GM10248 (cell line): ENCODE measurements around the gene SLC16A7.

Experiments
- CTCF ChIA-PET: fragments of 300-600 bp; sonication (Branson Sonifier 250); formaldehyde crosslinking; extraction: SDS; loops from one replicate; lab custom pipeline; 2021; ENCODE audit warnings: antibody characterized with exemption; lab: Yijun Ruan, JAX
- POLR2A ChIA-PET: fragments of 350-650 bp; sonication (Branson Sonifier 250); formaldehyde crosslinking; extraction: SDS; loops from one replicate; lab custom pipeline; 2020; ENCODE audit warnings: antibody characterized with exemption; lab: Yijun Ruan, JAX
- DNase-seq: peaks from one replicate; pipeline ENCODE4 v3.0.0; 2012; ENCODE audit errors: extremely low spot score
- TF ChIP-seq, protein P1 (sequence below): IDR thresholded peaks from 2 replicates; pipeline ENCODE4 v1.5.1; 2012; ENCODE audit warnings: mild to moderate bottlenecking, low read depth; ENCODE audit errors: extremely low read depth, missing control alignments, control extremely low read depth

The SLC16A7 gene

DNA sequence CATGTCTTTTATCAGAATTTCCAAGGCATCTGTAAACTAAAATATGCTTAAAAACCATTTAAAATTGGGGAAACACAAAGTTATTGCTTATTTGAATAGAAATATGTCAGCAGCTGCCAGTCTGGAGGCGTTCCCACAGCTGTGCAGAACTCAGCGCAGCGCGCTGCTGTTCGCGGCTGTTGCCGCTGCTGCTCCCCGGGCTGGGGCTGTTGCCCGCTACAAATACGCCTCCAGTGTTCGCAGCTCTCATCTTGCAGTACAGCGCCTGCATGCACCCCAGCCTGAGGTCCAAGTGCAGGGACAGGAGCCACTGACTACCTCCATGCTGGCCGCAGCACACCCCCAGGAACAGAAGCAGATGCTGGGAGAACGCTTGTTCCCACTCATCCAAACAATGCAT lies 216.2 kb downstream of the SLC16A7 start:
- CTCF ChIA-PET, result no interaction called here
- POLR2A ChIA-PET, result no interaction called here
- TF ChIP-seq, protein P1, sequence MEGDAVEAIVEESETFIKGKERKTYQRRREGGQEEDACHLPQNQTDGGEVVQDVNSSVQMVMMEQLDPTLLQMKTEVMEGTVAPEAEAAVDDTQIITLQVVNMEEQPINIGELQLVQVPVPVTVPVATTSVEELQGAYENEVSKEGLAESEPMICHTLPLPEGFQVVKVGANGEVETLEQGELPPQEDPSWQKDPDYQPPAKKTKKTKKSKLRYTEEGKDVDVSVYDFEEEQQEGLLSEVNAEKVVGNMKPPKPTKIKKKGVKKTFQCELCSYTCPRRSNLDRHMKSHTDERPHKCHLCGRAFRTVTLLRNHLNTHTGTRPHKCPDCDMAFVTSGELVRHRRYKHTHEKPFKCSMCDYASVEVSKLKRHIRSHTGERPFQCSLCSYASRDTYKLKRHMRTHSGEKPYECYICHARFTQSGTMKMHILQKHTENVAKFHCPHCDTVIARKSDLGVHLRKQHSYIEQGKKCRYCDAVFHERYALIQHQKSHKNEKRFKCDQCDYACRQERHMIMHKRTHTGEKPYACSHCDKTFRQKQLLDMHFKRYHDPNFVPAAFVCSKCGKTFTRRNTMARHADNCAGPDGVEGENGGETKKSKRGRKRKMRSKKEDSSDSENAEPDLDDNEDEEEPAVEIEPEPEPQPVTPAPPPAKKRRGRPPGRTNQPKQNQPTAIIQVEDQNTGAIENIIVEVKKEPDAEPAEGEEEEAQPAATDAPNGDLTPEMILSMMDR, result no peak
- DNase-seq, result no peak

DNA sequence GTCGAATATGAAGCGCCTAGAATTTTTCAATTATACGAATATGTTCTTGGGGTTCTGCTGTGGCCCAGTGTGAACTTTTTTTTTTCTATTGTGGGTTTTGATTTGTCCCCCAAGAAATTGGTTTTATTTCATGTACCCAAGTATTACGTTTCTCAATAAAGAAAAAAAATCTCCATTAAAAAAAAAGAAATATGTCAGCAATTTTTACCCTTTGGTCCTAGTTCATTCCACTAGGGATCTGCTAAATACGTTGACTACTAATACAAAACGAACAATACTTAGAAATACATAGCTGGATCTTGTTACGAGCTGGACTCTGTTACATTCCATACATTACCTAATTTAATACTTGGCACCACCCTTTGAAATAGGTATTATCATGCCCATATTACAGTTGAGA lies 216.9 kb downstream of the SLC16A7 start:
- CTCF ChIA-PET, result interaction anchor here (0.6 to 0.7 kb wide), 2 partner anchors 10 to 409 kb away, joined by 3 read pairs; no protein-coding TSS in a partner anchor
- POLR2A ChIA-PET, result no interaction called here
- TF ChIP-seq, protein P1, result no peak
- DNase-seq, result no peak

DNA sequence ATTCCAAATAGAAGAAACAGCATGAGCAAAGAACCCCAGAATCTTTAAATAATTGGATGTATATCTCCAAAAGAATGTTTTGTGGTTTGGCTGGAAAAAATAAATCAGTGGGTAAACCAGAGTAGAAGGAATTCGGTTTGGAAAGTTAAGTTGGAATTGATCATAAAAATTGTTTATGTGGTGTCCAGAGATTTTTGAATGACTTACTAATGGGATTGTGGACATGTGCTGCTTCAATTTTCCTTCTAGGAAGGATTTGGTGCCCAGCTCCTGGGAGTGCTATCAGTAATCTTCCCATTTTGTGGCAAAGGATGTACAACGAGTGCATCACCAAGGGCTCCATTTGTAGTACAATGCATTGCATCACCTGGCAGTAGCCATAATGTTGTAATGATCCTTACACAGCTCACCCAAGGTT lies 224.8 kb downstream of the SLC16A7 start:
- POLR2A ChIA-PET, result no interaction called here
- TF ChIP-seq, protein P1, result no peak
- CTCF ChIA-PET, result interaction anchor here (0.7 to 1.9 kb wide), 5 partner anchors 10 to 417 kb away, joined by 3 to 10 read pairs (median 3); no protein-coding TSS in a partner anchor
- no peak for DNase-seq

DNA sequence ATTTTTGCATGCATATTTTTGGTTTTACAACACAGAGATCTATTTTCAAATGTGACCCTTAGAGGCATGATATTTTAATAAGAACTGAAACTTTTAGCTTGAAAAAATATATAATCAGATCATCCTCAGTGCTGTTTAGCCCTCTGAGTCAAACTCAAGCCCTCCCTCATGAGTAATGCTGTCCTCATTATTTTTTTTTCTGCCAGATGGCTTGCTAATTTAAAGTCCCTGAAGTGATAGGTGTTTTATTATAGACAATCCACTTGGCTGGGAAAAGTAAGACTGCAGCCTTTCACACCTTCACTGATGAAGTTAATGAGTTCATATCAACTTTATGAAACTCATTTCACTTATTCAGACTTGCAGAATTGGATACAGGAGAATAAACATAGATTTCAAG lies 227.7 kb downstream of the SLC16A7 start:
- ChIA-PET POLR2A (no interaction called here), CTCF (interaction anchor here (1.2 kb wide), 1 partner anchor 9 kb away, joined by 4 read pairs; no protein-coding TSS in a partner anchor)
- DNase-seq, result no peak
- TF ChIP-seq, protein P1, result no peak

DNA sequence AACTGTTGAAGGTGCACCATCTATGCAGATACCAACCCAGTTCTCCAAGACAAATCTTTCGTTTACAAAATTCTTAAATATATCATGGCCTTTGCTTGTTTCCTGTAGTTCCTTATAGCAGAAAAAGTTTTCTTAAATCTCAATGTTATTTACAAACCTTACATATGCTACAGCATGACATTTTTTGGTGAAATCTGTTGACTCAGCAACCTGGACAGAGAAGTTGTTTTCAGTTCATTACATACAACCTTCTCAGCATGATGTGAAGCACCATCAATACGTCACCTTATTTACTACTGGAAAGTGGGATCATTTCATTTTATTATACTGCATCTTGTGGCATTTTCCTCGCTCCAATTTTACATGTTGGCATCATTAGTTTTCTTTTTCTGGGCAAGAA lies 231.9 kb downstream of the SLC16A7 start:
- DNase-seq, result no peak
- POLR2A ChIA-PET, result no interaction called here
- TF ChIP-seq, protein P1, result no peak
- CTCF ChIA-PET, result no interaction called here

DNA sequence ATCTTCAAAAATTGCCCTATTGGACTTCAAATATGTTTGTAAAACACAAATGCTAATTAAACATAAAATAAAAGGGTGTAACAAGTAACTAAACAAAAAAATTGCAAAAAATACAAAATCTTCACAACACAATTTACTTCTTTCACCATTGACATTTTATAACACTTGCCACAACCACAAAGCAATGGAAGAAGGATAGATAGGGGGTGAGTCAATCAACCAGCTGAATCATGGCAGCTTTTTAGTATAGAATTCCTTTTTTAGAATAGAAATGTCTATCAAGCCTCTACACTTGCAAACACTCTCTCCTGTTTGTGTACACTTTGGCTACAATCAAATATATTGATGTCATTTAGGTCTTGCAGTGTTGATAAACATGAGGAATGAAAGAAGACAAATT lies 232.7 kb downstream of the SLC16A7 start:
- TF ChIP-seq, protein P1, result no peak
- CTCF ChIA-PET, result no interaction called here
- no peak for DNase-seq
- POLR2A ChIA-PET, result no interaction called here
